Heart right ventricle (tissue), 16 donors: ENCODE data around the gene TMEM165. TPM values are rescaled to one million over a fixed set of nuclear protein-coding genes. Genes with fewer than 3 reads are reported as not detected.
"Not testable (repeated sequence)": the region's sequence is repeated elsewhere in the genome, so short reads cannot be mapped to it uniquely, and the experiment has no call there.

Experiments
- ATAC-seq, 8 donors: fragments of 200-7000 bp; cut with Tn5 transposase; one replicate each; pipeline ENCODE4 v1.9.1; 2020; ENCODE audit warnings: mild to moderate bottlenecking in 8 of 8, moderate library complexity in 8 of 8, moderate number of reproducible peaks in 1 of 8
- DNase-seq, 2 donors: peaks; one replicate each; pipeline ENCODE4 v3.0.0-alpha.2; 2020
- H3K27ac ChIP-seq, 10 donors: fragments of 200-600 bp; sonication (generic) in 2 of 10; one replicate each; pipeline versions ENCODE4 v1.5.0 to v1.8.0; 2020 to 2022; ENCODE audit warnings: mild to moderate bottlenecking in 3 of 10
- H3K27me3 ChIP-seq, 7 donors: fragments of 200-600 bp; one replicate each; pipeline ENCODE4 v1.8.0; 2021 to 2022; ENCODE audit warnings: mild to moderate bottlenecking in 2 of 7
- H3K36me3 ChIP-seq, 9 donors: fragments of 200-600 bp; sonication (generic) in 1 of 9; one replicate each; pipeline versions ENCODE4 v1.5.0 to v1.8.0; 2020 to 2022; ENCODE audit warnings: mild to moderate bottlenecking in 2 of 9
- H3K4me1 ChIP-seq, 9 donors: fragments of 200-600 bp; sonication (generic) in 1 of 9; one replicate each; pipeline versions ENCODE4 v1.5.0 to v1.8.0; 2020 to 2022; ENCODE audit warnings: mild to moderate bottlenecking in 4 of 9
- H3K4me3 ChIP-seq, 10 donors: fragments of 200-600 bp; sonication (generic) in 2 of 10; one replicate each; pipeline versions ENCODE4 v1.5.0 to v1.8.0; 2020 to 2022; ENCODE audit warnings: mild to moderate bottlenecking in 7 of 10, moderate library complexity in 2 of 10
- H3K9me3 ChIP-seq, 11 donors: fragments of 200-600 bp in 10 of 11; sonication (generic) in 2 of 11; one replicate each; pipeline versions ENCODE4 v1.5.0 to v1.8.0; 2013 to 2022; ENCODE audit warnings: mild to moderate bottlenecking in 2 of 11, control low read depth in 1 of 11, moderate library complexity in 1 of 11
- WGBS, 2 donors: extraction: QIAGEN DNeasy Blood & Tissue Kit; methylation state at CpG; one replicate each; pipeline ENCODE4 v1.1.7; 2013; ENCODE audit warnings: inconsistent platforms in 1 of 2; 5-methylcytosine and 5-hydroxymethylcytosine counted together
- intact Hi-C, 10 donors: fragments of 100-400 bp; cut with DNase I; formaldehyde crosslinking; loops; one replicate each; pipeline versions ENCODE4 v1.11.1 to v1.14.2; 2022
- polyA plus RNA-seq, 2 donors: library from polyadenylated mRNA; stranded (reverse); fragments of 200-250 nt; gene quantifications; one replicate each; pipeline ENCODE4 v1.2.3, GENCODE V29; 2013
- total RNA-seq, 10 donors: library from RNA; stranded (reverse); fragmentation: NEBNext Ultra II Directional in 3 of 10; extraction: Animal tissue kit (Norgen Biotek cat#: 25700) in 3 of 10; gene quantifications; one replicate each; pipeline versions ENCODE4 v1.2.1 to v1.2.4, GENCODE V29; 2021 to 2023
- TF ChIP-seq, protein P1 (sequence below), 9 donors: fragments of 200-600 bp; sonication (generic) in 2 of 9; IDR thresholded peaks; one replicate each; pipeline versions ENCODE4 v1.5.0 to v1.8.0; 2021 to 2022; ENCODE audit warnings: antibody characterized with exemption in 9 of 9, mild to moderate bottlenecking in 5 of 9, moderate library complexity in 1 of 9
- donor health status: Arrhythmogenic right ventricular cardiomyopathy.
- donor health status: ischemic (EF 13 %, LVEDD 7.1; RV severe dilation, severe dysfunction).
- donor health status: healthy with polysubstance abuse.
- donor health status: DM: no; HTN: yes; CAD: no.
- donor health status: DM: no; HTN: no; CAD: no.
- donor health status: ischemic (EF 25% LVEDD 6.9; RV normal size, moderate dysfunction).
- donor health status: ischemic (EF 25% LVEDD 5.7; RV mildly dilated, moderate dysfunction).
- donor health status: healthy.
- donor health status: DM: yes; HTN: yes; CAD: no.
- donor health status: Ischemic cardiomyopathy.
- donor health status: ischemic (EF 35%, LVEDD 5.7; RV mildly dilated, moderate dysfunction).
- donor health status: nonischemic (EF 11% LVEDD 7.7; RV severe dilation, severe dysfunction).
- donor health status: DM: yes; HTN: yes; CAD: no.
- donor health status: PGD.
- donor health status: ischemic (EF 29% LVEDD 5.4; RV normal size, mild dysfunction).
- donor health status: nonischemic (EF 23%, LVEDD 6.1; RV moderate dilation, normal function).

The TMEM165 gene
- total and polyA plus RNA-seq, 12 donors = 30.3 to 86.3 (median 36.4) TPM

DNA sequence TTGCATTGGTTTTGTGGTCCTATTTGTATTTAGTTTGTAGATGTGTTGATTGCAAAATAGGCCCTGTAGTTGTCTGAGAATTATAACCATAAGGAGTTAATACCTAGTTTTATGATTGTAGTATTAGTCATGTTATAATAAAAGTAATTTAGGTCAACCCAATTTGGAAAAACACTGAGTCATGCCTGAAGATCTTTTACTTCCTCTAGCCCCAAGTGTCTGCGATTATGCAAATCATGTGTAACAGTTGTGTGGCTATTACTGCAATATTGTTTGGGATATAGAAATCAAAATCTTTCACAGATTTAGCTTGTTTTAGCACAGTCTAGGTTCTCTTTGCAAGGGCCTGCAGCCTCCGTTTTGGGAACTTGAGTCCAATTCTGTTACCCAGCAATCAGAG lies 37.1 kb upstream of the TMEM165 start:
- 50 to 78% methylated on average over 2 of the region's 2 CpGs for WGBS, 2 donors
- Histone ChIP-seq H3K9me3 (no peaks in the 10 kb centered on the region), H3K4me3 (no peak overlapping the region), H3K4me1 (peaks cover 2 to 38% (median 18%) of the 10 kb centered on the region in 9 donors), H3K27ac (peak overlapping the region in 9 of 10 donors; percentile 1 to 85 (median 54)), H3K36me3 (peaks cover 0 to 11% (median 1%) of the 10 kb centered on the region in 9 donors), H3K27me3 (no peaks in the 10 kb centered on the region)
- ATAC-seq (peak in 6 of 8 donors; percentile 50 to 82 (median 68)), DNase-seq (no peak)
- TF ChIP-seq, protein P1, sequence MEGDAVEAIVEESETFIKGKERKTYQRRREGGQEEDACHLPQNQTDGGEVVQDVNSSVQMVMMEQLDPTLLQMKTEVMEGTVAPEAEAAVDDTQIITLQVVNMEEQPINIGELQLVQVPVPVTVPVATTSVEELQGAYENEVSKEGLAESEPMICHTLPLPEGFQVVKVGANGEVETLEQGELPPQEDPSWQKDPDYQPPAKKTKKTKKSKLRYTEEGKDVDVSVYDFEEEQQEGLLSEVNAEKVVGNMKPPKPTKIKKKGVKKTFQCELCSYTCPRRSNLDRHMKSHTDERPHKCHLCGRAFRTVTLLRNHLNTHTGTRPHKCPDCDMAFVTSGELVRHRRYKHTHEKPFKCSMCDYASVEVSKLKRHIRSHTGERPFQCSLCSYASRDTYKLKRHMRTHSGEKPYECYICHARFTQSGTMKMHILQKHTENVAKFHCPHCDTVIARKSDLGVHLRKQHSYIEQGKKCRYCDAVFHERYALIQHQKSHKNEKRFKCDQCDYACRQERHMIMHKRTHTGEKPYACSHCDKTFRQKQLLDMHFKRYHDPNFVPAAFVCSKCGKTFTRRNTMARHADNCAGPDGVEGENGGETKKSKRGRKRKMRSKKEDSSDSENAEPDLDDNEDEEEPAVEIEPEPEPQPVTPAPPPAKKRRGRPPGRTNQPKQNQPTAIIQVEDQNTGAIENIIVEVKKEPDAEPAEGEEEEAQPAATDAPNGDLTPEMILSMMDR (IDR thresholded peaks at IDR 0.05) = no peak
- intact Hi-C loops = loop anchor here in 1 of 10 donors (10.0 kb wide), 1 partner anchor 506 kb away; no protein-coding TSS in a partner anchor

DNA sequence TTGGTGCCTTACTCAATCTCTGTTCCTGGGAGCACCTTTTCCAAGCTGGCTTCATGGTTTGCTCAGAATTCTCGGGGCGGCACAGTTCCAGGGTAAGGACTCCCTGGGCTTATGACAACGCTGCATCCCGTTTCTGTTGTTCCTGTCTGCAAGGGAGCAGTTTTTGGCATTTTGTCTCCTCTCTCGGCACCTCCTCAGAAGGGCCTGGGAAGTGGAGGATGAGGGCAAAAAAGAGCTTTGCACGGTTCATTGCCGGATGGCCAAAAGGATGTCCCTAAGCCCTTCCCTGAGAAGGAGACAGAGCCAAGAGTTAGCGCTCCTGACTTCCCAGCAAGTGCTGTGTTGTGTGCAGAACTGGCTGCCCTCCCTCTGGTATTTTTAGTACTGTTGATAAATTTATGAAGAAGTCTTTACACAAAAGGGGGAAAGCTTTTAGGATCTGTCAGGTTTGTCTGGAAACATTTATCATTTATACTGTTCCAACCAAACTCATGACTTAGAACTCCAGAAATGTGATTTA lies 36.3 kb upstream of the TMEM165 start:
- Histone ChIP-seq H3K4me1 (peaks cover 2 to 38% (median 18%) of the 10 kb centered on the region in 9 donors), H3K27me3 (no peaks in the 10 kb centered on the region), H3K27ac (peak overlapping the region in 9 of 10 donors; percentile 1 to 85 (median 54)), H3K9me3 (no peaks in the 10 kb centered on the region), H3K4me3 (peak overlapping the region in 2 of 10 donors; percentile 11 to 20), H3K36me3 (peaks cover 0 to 12% (median 0%) of the 10 kb centered on the region in 9 donors)
- TF ChIP-seq, protein P1 (IDR thresholded peaks at IDR 0.05) = no peak
- peak in 1 of 2 donors; percentile 43 for DNase-seq
- WGBS, 2 donors = 52 to 69% methylated on average over 8 of the region's 8 CpGs
- peak; percentile 61 to 90 (median 82) for ATAC-seq
- intact Hi-C loops = loop anchor here in 1 of 10 donors (10.0 kb wide), 1 partner anchor 505 kb away; no protein-coding TSS in a partner anchor

DNA sequence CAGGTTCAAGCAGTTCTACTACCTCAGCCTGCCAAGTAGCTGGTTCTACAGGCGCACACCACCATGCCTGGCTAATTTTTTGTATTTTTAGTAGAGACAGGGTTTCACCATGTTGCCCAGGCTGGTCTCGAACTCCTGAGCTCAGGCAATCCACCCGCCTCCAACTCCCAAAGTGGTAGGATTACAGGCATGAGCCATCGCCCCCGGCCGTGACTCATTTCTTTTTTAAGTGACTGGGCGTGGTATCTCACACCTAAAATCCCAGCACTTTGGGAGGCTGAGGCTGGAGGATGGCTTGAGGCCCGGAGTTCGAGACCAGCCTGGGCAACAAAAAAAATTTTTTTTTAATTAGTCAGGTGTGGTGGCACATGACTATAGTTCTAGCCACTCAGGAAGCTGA lies 32.8 kb upstream of the TMEM165 start:
- H3K27me3 ChIP-seq, ATAC-seq, H3K27ac ChIP-seq, H3K9me3 ChIP-seq, DNase-seq, H3K4me3 ChIP-seq: not testable (repeated sequence)
- Histone ChIP-seq H3K36me3 (peaks cover 0 to 39% (median 0%) of the 10 kb centered on the region in 9 donors), H3K4me1 (peaks cover 2 to 33% (median 16%) of the 10 kb centered on the region in 9 donors)
- intact Hi-C loops = loop anchor here in 1 of 10 donors (5.0 kb wide), 1 partner anchor 34 kb away; the partner anchor contains the start of gene TMEM165
- 94 to 97% methylated on average over 9 of the region's 9 CpGs for WGBS, 2 donors

DNA sequence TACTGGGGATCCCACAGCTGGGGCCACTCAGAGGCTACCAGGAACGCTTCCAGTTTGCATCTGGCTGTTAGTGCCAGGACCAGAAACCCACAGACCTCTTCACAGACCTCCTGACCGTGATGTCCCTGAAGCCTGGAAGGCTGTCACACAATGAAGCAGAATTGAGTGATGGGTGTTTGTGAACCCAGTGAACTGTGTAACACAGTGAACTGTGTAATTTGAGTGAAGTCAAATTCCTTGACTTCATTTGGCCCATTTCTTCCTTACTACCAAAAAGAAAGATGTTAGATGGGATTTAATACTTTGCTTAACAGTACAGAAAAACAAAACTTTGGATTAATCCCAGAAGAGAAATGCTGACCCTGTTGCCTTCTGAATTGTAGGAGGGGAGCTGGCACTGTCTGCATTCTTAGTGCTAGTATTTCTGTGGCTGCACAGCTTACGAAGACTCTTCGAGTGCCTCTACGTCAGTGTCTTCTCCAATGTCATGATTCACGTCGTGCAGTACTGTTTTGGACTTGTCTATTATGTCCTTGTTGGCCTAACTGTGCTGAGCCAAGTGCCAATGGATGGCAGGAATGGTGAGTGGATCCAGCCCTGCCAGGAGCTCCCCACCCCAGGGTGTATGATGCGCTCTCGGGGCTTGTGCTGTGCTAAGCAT lies 31.9 kb upstream of the TMEM165 start:
- Histone ChIP-seq H3K27ac (peak overlapping the region in 2 of 10 donors; percentile 7 to 66), H3K36me3 (peaks cover 0 to 44% (median 0%) of the 10 kb centered on the region in 9 donors), H3K9me3 (no peaks in the 10 kb centered on the region), H3K4me1 (peaks cover 1 to 24% (median 9%) of the 10 kb centered on the region in 9 donors), H3K27me3 (no peaks in the 10 kb centered on the region), H3K4me3 (no peak overlapping the region)
- intact Hi-C loops = loop anchor here in 1 of 10 donors (5.0 kb wide), 1 partner anchor 33 kb away; the partner anchor contains the start of gene TMEM165
- DNase-seq (no peak), ATAC-seq (no peak)
- WGBS, 2 donors = 88 to 90% methylated on average over 9 of the region's 9 CpGs
- TF ChIP-seq, protein P1 (IDR thresholded peaks at IDR 0.05) = no peak
